ENCODE measurements around the gene VPS37D. TPM values are rescaled to one million over a fixed set of nuclear protein-coding genes. Genes with fewer than 3 reads are reported as not detected.
"Not testable (repeated sequence)": the region's sequence is repeated elsewhere in the genome, so short reads cannot be mapped to it uniquely, and the experiment has no call there.

VPS37D gene
- total and polyA plus RNA-seq, 8 donors, result 0.55 to 2.4 (median 2.2) TPM; not detected in 4

DNA sequence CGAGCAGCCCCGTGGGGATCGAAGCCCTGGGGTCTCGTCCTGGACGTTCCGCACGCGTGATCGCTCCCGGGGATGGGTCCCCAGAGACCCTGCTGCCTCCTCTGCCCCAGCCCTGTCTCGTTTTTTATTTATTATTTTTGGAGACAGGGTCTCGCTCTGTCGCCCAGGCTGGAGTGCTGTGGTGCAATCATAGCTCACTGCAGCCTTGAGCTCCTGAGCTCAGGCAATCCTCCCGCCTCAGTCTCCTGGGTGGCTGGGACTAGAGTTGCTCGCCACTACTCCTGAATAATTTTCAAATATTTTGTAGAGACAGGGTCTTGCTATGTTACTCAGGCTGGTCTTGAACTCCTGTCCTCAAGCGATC, 52.2 kb downstream of the VPS37D start:
- peaks cover 0 to 8% (median 6%) of the 10 kb centered on the region in 3 donors for H3K27me3 ChIP-seq
- H3K9me3 ChIP-seq, result no peaks in the 10 kb centered on the region
- TF ChIP-seq, protein P1, sequence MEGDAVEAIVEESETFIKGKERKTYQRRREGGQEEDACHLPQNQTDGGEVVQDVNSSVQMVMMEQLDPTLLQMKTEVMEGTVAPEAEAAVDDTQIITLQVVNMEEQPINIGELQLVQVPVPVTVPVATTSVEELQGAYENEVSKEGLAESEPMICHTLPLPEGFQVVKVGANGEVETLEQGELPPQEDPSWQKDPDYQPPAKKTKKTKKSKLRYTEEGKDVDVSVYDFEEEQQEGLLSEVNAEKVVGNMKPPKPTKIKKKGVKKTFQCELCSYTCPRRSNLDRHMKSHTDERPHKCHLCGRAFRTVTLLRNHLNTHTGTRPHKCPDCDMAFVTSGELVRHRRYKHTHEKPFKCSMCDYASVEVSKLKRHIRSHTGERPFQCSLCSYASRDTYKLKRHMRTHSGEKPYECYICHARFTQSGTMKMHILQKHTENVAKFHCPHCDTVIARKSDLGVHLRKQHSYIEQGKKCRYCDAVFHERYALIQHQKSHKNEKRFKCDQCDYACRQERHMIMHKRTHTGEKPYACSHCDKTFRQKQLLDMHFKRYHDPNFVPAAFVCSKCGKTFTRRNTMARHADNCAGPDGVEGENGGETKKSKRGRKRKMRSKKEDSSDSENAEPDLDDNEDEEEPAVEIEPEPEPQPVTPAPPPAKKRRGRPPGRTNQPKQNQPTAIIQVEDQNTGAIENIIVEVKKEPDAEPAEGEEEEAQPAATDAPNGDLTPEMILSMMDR (IDR thresholded peaks at IDR 0.05), result no peak
- TF ChIP-seq POLR2AphosphoS5 (IDR thresholded peaks at IDR 0.05) (no peak), POLR2A (IDR thresholded peaks at IDR 0.05) (no peak), EP300 (IDR thresholded peaks at IDR 0.05) (no peak)
- H3K27ac ChIP-seq, result peak overlapping the region in 1 of 5 donors; percentile 61
- peaks cover 48 to 71% (median 56%) of the 10 kb centered on the region in 4 donors for H3K4me1 ChIP-seq
- no peaks in the 10 kb centered on the region for H3K36me3 ChIP-seq
- peak overlapping the region; percentile 76 to 92 (median 90) for H3K4me3 ChIP-seq
- intact Hi-C loops (cut with DNase I; ENCODE audit: low total_unique reads), result loop anchor here (5.0 kb wide), 1 partner anchor 112 kb away; no protein-coding TSS in a partner anchor
- 9 to 31% (median 13%) methylated on average over 6 to 16 of the region's 16 CpGs for WGBS, 5 donors
- DNase-seq, result no peak

DNA sequence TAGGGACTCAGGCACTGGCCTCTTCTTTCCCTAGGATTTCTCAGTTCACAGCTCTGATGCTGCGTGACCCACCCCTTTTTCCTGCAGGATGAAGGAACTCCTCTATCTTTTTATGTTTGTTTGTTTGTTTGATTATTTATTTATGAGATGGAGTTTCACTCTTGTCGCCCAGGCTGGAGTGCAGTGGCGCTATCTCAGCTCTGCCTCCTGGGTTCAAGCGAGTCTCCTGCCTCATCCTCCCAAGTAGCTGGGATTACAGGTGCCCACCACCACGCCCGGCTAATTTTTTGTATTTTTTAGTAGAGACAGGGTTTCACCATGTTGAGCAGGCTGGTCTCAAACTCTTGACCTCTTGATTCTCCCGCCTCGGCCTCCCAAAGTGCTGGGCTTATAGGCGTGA, 52.8 kb downstream of the VPS37D start:
- Histone ChIP-seq H3K4me1 (peaks cover 46 to 65% (median 53%) of the 10 kb centered on the region in 4 donors), H3K27ac (peak overlapping the region in 1 of 5 donors; percentile 61)
- 92 to 95% (median 94%) methylated on average over 9 of the region's 9 CpGs for WGBS, 5 donors
- DNase-seq, H3K4me3 ChIP-seq, H3K36me3 ChIP-seq, H3K9me3 ChIP-seq, H3K27me3 ChIP-seq: not testable (repeated sequence)
- intact Hi-C loops (cut with DNase I; ENCODE audit: low total_unique reads), result loop anchor here (5.0 kb wide), 1 partner anchor 113 kb away; no protein-coding TSS in a partner anchor

DNA sequence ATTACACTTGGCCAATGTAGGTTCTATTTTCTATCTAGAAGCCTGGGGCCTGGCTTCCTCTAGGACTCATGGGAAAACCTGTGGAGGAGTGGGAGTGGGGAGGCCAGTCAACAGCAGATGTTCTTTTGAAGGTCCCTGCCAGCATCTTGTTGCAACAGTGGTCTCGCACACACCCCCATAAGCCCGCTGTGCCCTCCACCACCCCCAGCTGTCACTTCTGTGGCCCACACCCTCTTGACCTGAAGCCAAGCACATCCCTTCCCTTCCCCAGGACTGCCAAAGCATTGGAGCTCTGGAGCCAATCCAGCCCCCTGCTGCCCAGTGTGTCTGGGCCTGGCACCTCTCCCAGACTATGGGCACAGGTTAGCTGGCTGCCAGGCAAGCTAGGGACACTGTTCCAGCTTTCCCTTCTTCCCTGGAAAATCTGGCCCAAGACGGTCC, 53.8 kb downstream of the VPS37D start:
- Histone ChIP-seq H3K4me3 (no peak overlapping the region), H3K27me3 (peaks cover 0 to 9% (median 6%) of the 10 kb centered on the region in 3 donors), H3K9me3 (no peaks in the 10 kb centered on the region), H3K36me3 (no peaks in the 10 kb centered on the region), H3K27ac (peak overlapping the region in 2 of 5 donors; percentile 16 to 49), H3K4me1 (peaks cover 36 to 55% (median 43%) of the 10 kb centered on the region in 4 donors)
- 30 to 43% (median 33%) methylated on average over 3 of the region's 3 CpGs for WGBS, 5 donors
- intact Hi-C loops (cut with DNase I; ENCODE audit: low total_unique reads), result loop anchor here (5.0 kb wide), 1 partner anchor 114 kb away; no protein-coding TSS in a partner anchor
- DNase-seq, result peak; percentile 56 to 90
- no peak for TF ChIP-seq EP300 (IDR thresholded peaks at IDR 0.05)
- TF ChIP-seq POLR2A (IDR thresholded peaks at IDR 0.05), result no peak
- no peak for TF ChIP-seq POLR2AphosphoS5 (IDR thresholded peaks at IDR 0.05)
- TF ChIP-seq, protein P1 (IDR thresholded peaks at IDR 0.05), result no peak

Small RNAs within 50 kb of the gene (small RNA-seq; reads per million reads assigned to genes)
- gene MIR4284, result 0 reads per million in 4 donors

Other genes with a start within 250 kb of the VPS37D start
- gene FZD9, start 234.1 kb upstream of the VPS37D start, total RNA-seq, result under 1 TPM in 1 of 5 donors, not detected in 4; 0.18 TPM
- gene FZD9, start 234.1 kb upstream of the VPS37D start, polyA plus RNA-seq, result under 1 TPM in 2 of 3 donors, not detected in 1; 0.35 to 0.50 TPM
- gene BAZ1B, start 145.5 kb upstream of the VPS37D start, total RNA-seq, result 100 to 1,000 TPM in 1 of 5 donors, 10 to 100 TPM in 4; 43.0 to 210 (median 52.2) TPM
- gene BAZ1B, start 145.5 kb upstream of the VPS37D start, polyA plus RNA-seq, result 10 to 100 TPM in 2 of 3 donors, 1 to 10 TPM in 1; 8.9 to 18.9 (median 14.4) TPM
- gene BCL7B, start 110.1 kb upstream of the VPS37D start, total RNA-seq, result 100 to 1,000 TPM in 1 of 5 donors, 10 to 100 TPM in 3, 1 to 10 TPM in 1; 9.0 to 105 (median 76.1) TPM
- gene BCL7B, start 110.1 kb upstream of the VPS37D start, polyA plus RNA-seq, result 10 to 100 TPM; 39.1 to 75.6 (median 54.7) TPM
- gene TBL2, start 89.3 kb upstream of the VPS37D start, total RNA-seq, result 100 to 1,000 TPM in 1 of 5 donors, 10 to 100 TPM in 3, 1 to 10 TPM in 1; 1.2 to 176 (median 43.0) TPM
- 10 to 100 TPM in 1 of 3 donors, 1 to 10 TPM in 2; 8.9 to 11.8 (median 9.5) TPM for gene TBL2, start 89.3 kb upstream of the VPS37D start, polyA plus RNA-seq
- gene MLXIPL, start 43.3 kb upstream of the VPS37D start, total RNA-seq, result 100 to 1,000 TPM in 1 of 5 donors, 10 to 100 TPM in 3, 1 to 10 TPM in 1; 4.4 to 102 (median 16.1) TPM
- 1 to 10 TPM; 2.4 to 3.1 (median 2.6) TPM for gene MLXIPL, start 43.3 kb upstream of the VPS37D start, polyA plus RNA-seq
- gene DNAJC30, start 15.6 kb downstream of the VPS37D start, total RNA-seq, result 10 to 100 TPM in 1 of 5 donors, 1 to 10 TPM in 3, not detected in 1; 1.2 to 11.3 (median 3.2) TPM
- gene DNAJC30, start 15.6 kb downstream of the VPS37D start, polyA plus RNA-seq, result 1 to 10 TPM; 5.7 to 8.2 (median 8.0) TPM
- gene BUD23, start 15.8 kb downstream of the VPS37D start, total RNA-seq, result 10 to 100 TPM; 17.4 to 60.4 (median 34.5) TPM
- 10 to 100 TPM; 36.7 to 71.9 (median 55.8) TPM for gene BUD23, start 15.8 kb downstream of the VPS37D start, polyA plus RNA-seq
- 10 to 100 TPM in 2 of 5 donors, 1 to 10 TPM in 2, not detected in 1; 3.9 to 57.2 (median 11.6) TPM for gene STX1A, start 51.8 kb downstream of the VPS37D start, total RNA-seq
- gene STX1A, start 51.8 kb downstream of the VPS37D start, polyA plus RNA-seq, result 1 to 10 TPM; 1.1 to 8.1 (median 4.2) TPM
- gene ABHD11, start 71.0 kb downstream of the VPS37D start, total RNA-seq, result 100 to 1,000 TPM in 1 of 5 donors, 10 to 100 TPM in 4; 11.6 to 112 (median 13.8) TPM
- gene ABHD11, start 71.0 kb downstream of the VPS37D start, polyA plus RNA-seq, result 10 to 100 TPM; 19.5 to 27.2 (median 22.9) TPM
- 1,000 to 10,000 TPM in 1 of 5 donors, 1 to 10 TPM in 2, under 1 TPM in 1, not detected in 1; 0.45 to 1,550 (median 2.2) TPM for gene CLDN3, start 102.4 kb downstream of the VPS37D start, total RNA-seq
- 1 to 10 TPM in 1 of 3 donors, under 1 TPM in 1, not detected in 1; 0.62 to 1.4 TPM for gene CLDN3, start 102.4 kb downstream of the VPS37D start, polyA plus RNA-seq
- gene CLDN4, start 163.2 kb downstream of the VPS37D start, total RNA-seq, result 100 to 1,000 TPM in 1 of 5 donors, 10 to 100 TPM in 3, not detected in 1; 15.6 to 523 (median 17.3) TPM
- 10 to 100 TPM in 2 of 3 donors, 1 to 10 TPM in 1; 2.4 to 51.2 (median 36.1) TPM for gene CLDN4, start 163.2 kb downstream of the VPS37D start, polyA plus RNA-seq
- gene METTL27, start 174.7 kb downstream of the VPS37D start, total RNA-seq, result 1 to 10 TPM in 2 of 5 donors, under 1 TPM in 1, not detected in 2; 0.87 to 4.8 (median 3.0) TPM
- under 1 TPM in 1 of 3 donors, not detected in 2; 0.80 TPM for gene METTL27, start 174.7 kb downstream of the VPS37D start, polyA plus RNA-seq
- not detected for gene TMEM270, start 193.3 kb downstream of the VPS37D start, total RNA-seq
- not detected for gene TMEM270, start 193.3 kb downstream of the VPS37D start, polyA plus RNA-seq

Measured in stomach (tissue), 9 donors.